ENCODE measurements around the gene MAP4K4. TPM values are rescaled to one million over a fixed set of nuclear protein-coding genes. Genes with fewer than 3 reads are reported as not detected.

Gene MAP4K4
- total and polyA plus RNA-seq, 2 donors from 2014 or later = 8.4 to 62.8 TPM

DNA sequence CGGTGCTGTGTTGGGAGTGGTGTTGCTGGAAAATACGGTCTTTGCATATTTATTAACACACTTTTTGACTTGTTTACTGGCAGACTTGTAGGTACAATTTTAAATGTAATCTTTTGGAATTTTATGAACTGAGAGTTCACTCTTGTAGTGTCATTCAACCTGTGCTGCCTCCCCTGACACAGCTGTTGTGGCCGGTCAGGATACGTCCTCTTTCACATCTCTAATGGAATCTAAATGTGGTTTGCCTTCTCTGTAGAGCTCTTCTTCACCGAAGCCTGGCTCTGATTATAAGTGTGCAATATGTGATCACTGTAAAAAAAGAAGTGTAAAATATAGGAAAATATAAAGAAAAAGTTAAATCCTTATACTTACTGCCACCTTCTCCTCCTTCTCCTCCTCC, 94.7 kb downstream of the MAP4K4 start:
- Histone ChIP-seq H3K9ac (ENCODE audit: low read length in 3 of 3) (no peak overlapping the region), H3K27me3 (ENCODE audit: control insufficient read depth, insufficient read depth, low read length) (no peaks in the 10 kb centered on the region), H3K4me3 (ENCODE audit: low read length in 3 of 3) (no peak overlapping the region), H3K4me1 (ENCODE audit: control insufficient read depth in 2 of 3, insufficient read depth in 2 of 3, low read depth in 1 of 3, low read length in 3 of 3) (peaks cover 0 to 5% (median 4%) of the 10 kb centered on the region in 3 donors), H3K36me3 (ENCODE audit: control insufficient read depth in 2 of 3, insufficient read depth in 3 of 3, low read length in 3 of 3) (no peaks in the 10 kb centered on the region), H3K27ac (ENCODE audit: low read depth in 2 of 2, low read length in 2 of 2) (no peak overlapping the region), H3K9me3 (ENCODE audit: control insufficient read depth in 2 of 3, insufficient read depth in 1 of 3, low read length in 3 of 3) (no peaks in the 10 kb centered on the region)
- TF ChIP-seq, protein P1, sequence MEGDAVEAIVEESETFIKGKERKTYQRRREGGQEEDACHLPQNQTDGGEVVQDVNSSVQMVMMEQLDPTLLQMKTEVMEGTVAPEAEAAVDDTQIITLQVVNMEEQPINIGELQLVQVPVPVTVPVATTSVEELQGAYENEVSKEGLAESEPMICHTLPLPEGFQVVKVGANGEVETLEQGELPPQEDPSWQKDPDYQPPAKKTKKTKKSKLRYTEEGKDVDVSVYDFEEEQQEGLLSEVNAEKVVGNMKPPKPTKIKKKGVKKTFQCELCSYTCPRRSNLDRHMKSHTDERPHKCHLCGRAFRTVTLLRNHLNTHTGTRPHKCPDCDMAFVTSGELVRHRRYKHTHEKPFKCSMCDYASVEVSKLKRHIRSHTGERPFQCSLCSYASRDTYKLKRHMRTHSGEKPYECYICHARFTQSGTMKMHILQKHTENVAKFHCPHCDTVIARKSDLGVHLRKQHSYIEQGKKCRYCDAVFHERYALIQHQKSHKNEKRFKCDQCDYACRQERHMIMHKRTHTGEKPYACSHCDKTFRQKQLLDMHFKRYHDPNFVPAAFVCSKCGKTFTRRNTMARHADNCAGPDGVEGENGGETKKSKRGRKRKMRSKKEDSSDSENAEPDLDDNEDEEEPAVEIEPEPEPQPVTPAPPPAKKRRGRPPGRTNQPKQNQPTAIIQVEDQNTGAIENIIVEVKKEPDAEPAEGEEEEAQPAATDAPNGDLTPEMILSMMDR (IDR thresholded peaks at IDR 0.05; ENCODE audit: borderline replicate concordance, extremely low read depth, insufficient read depth) = no peak
- DNase-seq (no peak), FAIRE-seq (no peak)
- intact Hi-C loops (cut with DNase I) = no loop called here

DNA sequence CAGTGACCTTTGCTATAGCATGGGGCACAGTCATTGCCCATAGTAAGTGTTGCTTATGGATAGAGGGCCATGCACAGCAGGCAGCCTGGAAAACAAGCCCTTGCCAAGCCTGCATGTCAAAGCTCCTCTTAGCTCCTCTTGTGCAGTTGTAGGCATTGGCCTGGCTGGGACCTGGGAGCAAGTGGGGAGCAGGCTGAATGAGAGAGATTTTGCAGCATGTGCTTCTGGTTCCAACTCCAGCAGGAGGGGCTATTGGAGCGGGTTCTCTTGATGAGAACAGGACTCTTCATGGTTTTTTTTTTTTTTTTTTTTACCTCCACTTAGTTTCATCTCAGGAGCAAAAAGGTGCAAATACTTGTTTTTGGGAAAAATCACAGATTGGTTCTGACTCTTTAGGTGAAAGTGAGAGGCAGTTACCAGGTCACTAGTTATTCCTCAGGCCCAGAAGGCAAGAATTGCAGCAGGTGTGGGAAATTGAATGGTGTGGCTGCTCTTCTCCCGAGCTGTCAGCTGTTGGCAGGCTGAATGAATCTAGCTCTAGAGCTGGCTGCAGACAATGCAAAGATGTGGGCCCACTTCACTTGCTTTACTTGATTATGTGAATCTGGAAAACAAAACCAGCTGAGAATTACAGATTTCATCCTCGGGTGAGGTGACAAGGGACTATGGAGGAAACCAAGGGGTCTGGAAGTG, 95.9 kb downstream of the MAP4K4 start:
- TF ChIP-seq, protein P1 (IDR thresholded peaks at IDR 0.05; ENCODE audit: borderline replicate concordance, extremely low read depth, insufficient read depth) = no peak
- intact Hi-C loops (cut with DNase I) = no loop called here
- H3K27me3 ChIP-seq (ENCODE audit: control insufficient read depth, insufficient read depth, low read length) = no peaks in the 10 kb centered on the region
- DNase-seq (no peak), FAIRE-seq (no peak)
- peaks cover 0 to 5% (median 4%) of the 10 kb centered on the region in 3 donors for H3K4me1 ChIP-seq (ENCODE audit: control insufficient read depth in 2 of 3, insufficient read depth in 2 of 3, low read depth in 1 of 3, low read length in 3 of 3)
- H3K27ac ChIP-seq (ENCODE audit: low read depth in 2 of 2, low read length in 2 of 2) = no peak overlapping the region
- no peaks in the 10 kb centered on the region for H3K36me3 ChIP-seq (ENCODE audit: control insufficient read depth in 2 of 3, insufficient read depth in 3 of 3, low read length in 3 of 3)
- no peak overlapping the region for H3K9ac ChIP-seq (ENCODE audit: low read length in 3 of 3)
- H3K9me3 ChIP-seq (ENCODE audit: control insufficient read depth in 2 of 3, insufficient read depth in 1 of 3, low read length in 3 of 3) = no peaks in the 10 kb centered on the region
- H3K4me3 ChIP-seq (ENCODE audit: low read length in 3 of 3) = no peak overlapping the region

DNA sequence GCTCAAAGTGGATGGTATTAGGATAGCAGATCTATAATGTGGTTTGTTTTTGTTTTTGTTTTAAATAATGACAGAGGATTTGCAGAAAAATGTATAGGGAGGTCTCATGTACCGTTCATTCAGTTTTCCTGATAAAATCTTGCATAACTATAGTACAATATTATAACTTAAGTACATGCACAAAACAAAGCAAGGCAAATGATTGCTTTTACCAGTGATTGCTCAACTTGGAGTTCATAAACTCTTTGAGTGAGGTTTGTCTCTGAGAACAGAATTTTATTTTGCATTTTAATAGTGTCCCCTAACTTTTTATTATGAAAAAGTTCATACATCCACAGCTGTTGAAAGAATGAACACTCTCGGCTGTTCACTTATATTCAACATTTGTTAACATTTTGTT, 96.6 kb downstream of the MAP4K4 start:
- DNase-seq (no peak), FAIRE-seq (no peak)
- no peak overlapping the region for H3K4me3 ChIP-seq (ENCODE audit: low read length in 3 of 3)
- TF ChIP-seq, protein P1 (IDR thresholded peaks at IDR 0.05; ENCODE audit: borderline replicate concordance, extremely low read depth, insufficient read depth) = no peak
- no peak overlapping the region for H3K27ac ChIP-seq (ENCODE audit: low read depth in 2 of 2, low read length in 2 of 2)
- peaks cover 0 to 5% (median 4%) of the 10 kb centered on the region in 3 donors for H3K4me1 ChIP-seq (ENCODE audit: control insufficient read depth in 2 of 3, insufficient read depth in 2 of 3, low read depth in 1 of 3, low read length in 3 of 3)
- H3K36me3 ChIP-seq (ENCODE audit: control insufficient read depth in 2 of 3, insufficient read depth in 3 of 3, low read length in 3 of 3) = no peaks in the 10 kb centered on the region
- H3K27me3 ChIP-seq (ENCODE audit: control insufficient read depth, insufficient read depth, low read length) = no peaks in the 10 kb centered on the region
- intact Hi-C loops (cut with DNase I) = no loop called here
- no peak overlapping the region for H3K9ac ChIP-seq (ENCODE audit: low read length in 3 of 3)
- H3K9me3 ChIP-seq (ENCODE audit: control insufficient read depth in 2 of 3, insufficient read depth in 1 of 3, low read length in 3 of 3) = no peaks in the 10 kb centered on the region

Data from kidney (tissue), 14 donors.